NOMO-1 treated with DMSO at 0.1 percent for 48 hours (cell line): ENCODE measurements around the gene GAK.

Experiments used
- DNase-seq: peaks from one replicate; lab custom pipeline; 2025; ENCODE audit not compliant: unreplicated experiment; lab: John Stamatoyannopoulos, UW

The GAK gene

GRCh38 chr4:964346-965025, 32.4 kb upstream of the GAK start:
- DNase-seq, result no peak

GRCh38 chr4:963276-964225, 31.4 kb upstream of the GAK start:
- no peak for DNase-seq

GRCh38 chr4:962231-963208, 30.4 kb upstream of the GAK start:
- DNase-seq, result no peak

- no peak for DNase-seq
Measured at GRCh38 chr4:961351-962230, 29.5 kb upstream of the GAK start.

GRCh38 chr4:960636-961350, 28.7 kb upstream of the GAK start:
- no peak for DNase-seq

GRCh38 chr4:960140-960635, 28.1 kb upstream of the GAK start:
- no peak for DNase-seq

GRCh38 chr4:959338-960139, 27.4 kb upstream of the GAK start:
- no peak for DNase-seq

- DNase-seq, result no peak
Measured at GRCh38 chr4:958696-959337, 26.7 kb upstream of the GAK start.

GRCh38 chr4:958314-958665, 26.2 kb upstream of the GAK start:
- DNase-seq, result no peak

- DNase-seq, result no peak
Measured at GRCh38 chr4:957581-958313, 25.6 kb upstream of the GAK start.

- DNase-seq, result no peak
Measured at GRCh38 chr4:957231-957580, 25.1 kb upstream of the GAK start.

GRCh38 chr4:956531-957230, 24.6 kb upstream of the GAK start:
- DNase-seq, result no peak

- DNase-seq, result no peak
Measured at GRCh38 chr4:955931-956381, 23.8 kb upstream of the GAK start.

GRCh38 chr4:955161-955921, 23.2 kb upstream of the GAK start:
- no peak for DNase-seq

GRCh38 chr4:954211-955020, 22.3 kb upstream of the GAK start:
- no peak for DNase-seq
